K562 treated with DMSO at 1 percent for 48 hours (cell line): ENCODE results near the gene ACBD7. TPM values are rescaled to one million over a fixed set of nuclear protein-coding genes. Genes with fewer than 3 reads are reported as not detected.

Source experiments
- total RNA-seq: library from RNA; unstranded; fragments of 300-600 nt; gene quantifications from 2 replicates; pipeline ENCODE4 v1.2.3, GENCODE V29; 2022; ENCODE audit warnings: low replicate concordance; ENCODE audit errors: extremely low read depth

ACBD7 gene
- not detected in 2 replicates for total RNA-seq

GRCh38 chr10:15088428-15089261 is at the start of gene ACBD7:
TSS of gene ACBD7 (minus strand) at chr10:15088776. CDS start at chr10:15088728, 48 bp downstream.

GRCh38 chr10:15097011-15097812 is 8.6 kb upstream of the ACBD7 start, which contains the start of gene RPP38:
TSS of gene RPP38 (plus strand) at chr10:15097355. CDS start at chr10:15103315, 5,960 bp downstream.

GRCh38 chr10:15043674-15044073 is 44.9 kb downstream of the ACBD7 start, which contains the start of gene OLAH:
TSS of gene OLAH (plus strand) at chr10:15043943. CDS start at chr10:15047289, 3,346 bp downstream.

Other genes with a start within 250 kb of the ACBD7 start
- not detected in 2 replicates for gene SUV39H2, start 209.9 kb downstream of the ACBD7 start, total RNA-seq
- not detected in 2 replicates for gene DCLRE1C, start 134.7 kb downstream of the ACBD7 start, total RNA-seq
- gene MEIG1, start 129.4 kb downstream of the ACBD7 start, total RNA-seq = not detected in 2 replicates
- gene OLAH, start 44.8 kb downstream of the ACBD7 start, total RNA-seq = not detected in 2 replicates
- gene RPP38, start 8.6 kb upstream of the ACBD7 start, total RNA-seq = not detected in 2 replicates
- gene NMT2, start 79.9 kb upstream of the ACBD7 start, total RNA-seq = not detected in 2 replicates